NCI-H1092 treated with DMSO at 0.1 percent for 48 hours (cell line): ENCODE data around the gene TOM1L2.
"Not testable (repeated sequence)": the region's sequence is repeated elsewhere in the genome, so short reads cannot be mapped to it uniquely, and the experiment has no call there.

ENCODE experiments used
- DNase-seq: peaks from one replicate; lab custom pipeline; 2025; lab: John Stamatoyannopoulos, UW

TOM1L2 gene

DNA sequence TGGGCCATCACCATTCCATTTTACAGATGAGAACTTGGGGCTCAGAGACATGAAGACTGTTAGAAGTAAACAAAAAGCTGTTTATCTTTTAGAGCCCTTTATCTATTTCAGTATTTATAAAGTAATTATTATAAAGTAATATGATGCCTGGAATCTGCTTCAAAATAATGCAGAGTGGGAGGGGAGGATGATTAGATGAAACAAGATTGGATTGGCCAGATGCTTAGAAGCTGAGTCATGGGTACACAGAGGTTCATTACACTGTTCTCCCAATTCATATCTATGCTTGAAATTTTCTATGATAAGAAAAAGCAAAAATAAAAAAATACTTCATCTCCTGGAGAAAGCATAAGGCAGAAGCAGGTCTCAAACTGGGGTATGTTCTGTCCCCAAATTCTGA is 29.4 kb downstream of the TOM1L2 start:
- DNase-seq: no peak

DNA sequence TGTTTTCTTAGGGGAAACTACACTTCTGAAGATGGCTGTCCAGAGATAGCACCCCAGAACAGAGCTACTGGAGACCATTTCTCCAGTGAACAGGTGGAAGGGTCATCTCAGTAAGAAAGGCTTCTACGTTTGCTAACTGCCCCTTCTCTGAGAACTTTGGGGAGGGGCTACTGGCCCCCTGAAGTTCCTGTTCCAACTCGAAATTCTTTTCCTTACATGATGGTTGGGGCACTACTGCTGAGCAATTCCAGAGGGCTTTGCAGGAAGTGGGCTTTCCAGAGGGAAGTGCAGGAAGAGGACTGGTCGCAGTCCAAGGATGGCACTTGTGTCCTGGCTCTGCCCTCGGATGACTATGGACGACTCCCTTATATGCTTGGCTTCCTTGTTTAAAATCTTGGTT is 31.2 kb downstream of the TOM1L2 start:
- no peak for DNase-seq

DNA sequence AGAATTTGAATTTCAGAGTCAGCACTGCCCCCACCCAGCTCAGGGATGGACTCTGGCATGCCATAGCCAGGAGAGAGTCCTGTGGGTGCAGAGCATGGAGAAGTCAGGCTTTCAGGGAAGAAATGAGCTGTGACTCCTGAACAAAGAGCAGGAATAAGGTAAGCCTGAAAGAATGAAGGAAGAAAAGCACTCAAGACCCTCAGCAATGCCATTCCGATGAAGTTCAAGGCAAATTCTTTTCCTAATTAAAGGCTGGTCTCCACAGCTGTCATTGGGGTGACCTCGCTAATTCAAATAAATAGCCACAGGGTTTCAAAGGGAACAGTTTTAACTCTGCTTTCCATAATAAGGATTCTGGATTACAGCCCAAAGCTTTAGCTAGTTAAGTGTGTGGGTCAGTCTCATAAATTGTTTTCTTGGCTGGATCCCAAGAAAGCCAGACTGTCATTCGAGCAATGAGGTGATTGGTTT is 31.7 kb downstream of the TOM1L2 start:
- peak; percentile 23 for DNase-seq

DNA sequence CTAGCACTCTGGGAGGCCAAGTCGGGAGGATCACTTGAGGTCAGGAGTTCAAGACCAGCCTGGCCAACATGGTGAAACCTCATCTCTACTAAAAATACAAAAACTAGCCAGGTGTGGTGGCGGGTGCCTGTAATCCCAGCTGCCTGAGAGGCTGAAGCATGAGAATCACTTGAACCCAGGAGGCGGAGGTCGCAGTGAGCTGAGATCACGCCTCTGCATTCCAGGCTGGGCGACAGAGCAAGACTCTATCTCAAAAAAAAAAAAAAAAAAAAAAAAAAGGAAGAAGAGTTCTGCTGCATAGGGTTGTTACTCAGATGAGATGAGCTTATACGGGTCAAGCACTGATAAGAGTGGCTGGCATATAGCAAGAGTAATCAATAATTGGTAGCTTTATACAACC is 32.3 kb downstream of the TOM1L2 start:
- not testable (repeated sequence) for DNase-seq

DNA sequence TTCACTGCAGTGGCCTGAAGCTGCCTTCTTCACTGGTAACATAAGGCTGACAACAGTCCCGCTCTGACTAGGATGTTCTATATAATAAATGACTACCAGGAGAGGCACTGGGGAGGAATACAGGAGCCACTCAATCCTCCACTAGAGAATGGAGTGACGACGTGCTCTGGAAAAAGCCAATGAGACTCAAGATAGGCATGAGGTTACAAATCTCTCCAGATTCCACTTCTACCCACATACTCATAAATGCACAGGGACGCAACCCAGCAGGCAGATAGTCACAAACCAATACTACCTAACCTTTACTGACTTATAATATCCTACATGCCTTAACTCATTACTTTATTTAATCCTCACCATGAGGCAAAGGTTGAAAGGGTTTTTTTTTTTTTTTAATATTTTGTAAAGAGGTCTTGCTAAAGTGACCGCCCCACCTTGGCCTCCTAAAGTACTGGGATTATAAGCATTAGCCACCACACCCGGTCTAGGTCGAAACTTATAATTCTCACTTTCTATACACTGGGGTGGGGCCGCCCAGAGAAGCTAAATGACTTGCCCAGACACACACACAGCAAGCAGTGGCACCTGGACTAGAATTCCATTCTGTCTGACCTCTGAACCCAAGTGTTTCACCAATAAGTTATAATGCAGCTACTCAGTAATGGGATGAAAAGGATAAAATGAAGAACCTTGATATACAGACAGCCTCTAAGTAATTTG is 33.7 kb downstream of the TOM1L2 start:
- no peak for DNase-seq

DNA sequence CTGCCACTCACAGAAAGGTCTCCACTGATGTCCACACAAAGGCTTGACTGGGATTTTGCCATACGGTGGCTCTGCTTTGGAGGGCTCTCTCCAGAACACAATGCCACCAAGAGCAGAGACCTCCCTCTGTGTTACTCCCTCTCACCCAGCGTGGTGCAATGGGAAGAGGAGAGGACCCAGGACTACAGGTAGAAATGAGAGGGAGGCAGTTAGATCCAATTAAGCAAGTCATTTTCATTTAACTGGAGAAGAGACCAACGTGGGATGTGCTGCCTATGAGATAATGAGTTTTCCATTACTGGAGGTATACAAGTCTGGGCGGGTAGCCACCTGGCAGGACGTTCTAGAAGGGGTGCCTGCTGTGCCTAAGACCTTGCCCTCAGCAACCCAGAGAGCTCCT is 34.2 kb downstream of the TOM1L2 start:
- DNase-seq: no peak

DNA sequence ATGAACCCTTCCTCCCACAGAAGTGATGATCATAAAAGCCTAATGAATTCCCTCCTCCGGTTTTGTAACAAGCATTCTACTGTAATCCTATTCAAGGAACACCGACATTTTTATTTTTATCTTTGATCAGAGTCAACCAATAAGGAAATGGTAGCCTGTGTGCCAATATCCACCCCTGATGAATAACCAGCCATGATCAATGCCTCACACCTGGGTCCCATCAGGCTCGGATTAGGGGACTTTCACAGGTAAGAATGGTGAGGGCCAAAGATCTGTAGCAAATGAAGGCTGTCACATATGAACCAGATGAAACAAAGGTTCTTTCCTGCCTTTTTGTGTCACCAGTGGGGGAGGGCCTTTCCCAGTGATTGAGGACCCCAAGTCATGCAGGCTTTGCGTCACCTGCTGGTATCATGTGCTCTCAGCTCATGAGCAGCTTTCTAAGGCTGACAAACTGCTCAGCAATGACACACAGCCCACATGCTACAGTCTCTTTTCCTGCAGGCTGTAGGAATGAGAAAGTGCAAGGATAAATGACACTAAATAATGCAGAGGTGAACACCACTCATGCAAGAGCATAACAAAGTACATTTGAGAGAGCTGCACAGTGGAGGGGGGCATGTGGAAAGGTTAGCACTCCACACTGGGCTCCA is 34.9 kb downstream of the TOM1L2 start:
- DNase-seq: no peak

DNA sequence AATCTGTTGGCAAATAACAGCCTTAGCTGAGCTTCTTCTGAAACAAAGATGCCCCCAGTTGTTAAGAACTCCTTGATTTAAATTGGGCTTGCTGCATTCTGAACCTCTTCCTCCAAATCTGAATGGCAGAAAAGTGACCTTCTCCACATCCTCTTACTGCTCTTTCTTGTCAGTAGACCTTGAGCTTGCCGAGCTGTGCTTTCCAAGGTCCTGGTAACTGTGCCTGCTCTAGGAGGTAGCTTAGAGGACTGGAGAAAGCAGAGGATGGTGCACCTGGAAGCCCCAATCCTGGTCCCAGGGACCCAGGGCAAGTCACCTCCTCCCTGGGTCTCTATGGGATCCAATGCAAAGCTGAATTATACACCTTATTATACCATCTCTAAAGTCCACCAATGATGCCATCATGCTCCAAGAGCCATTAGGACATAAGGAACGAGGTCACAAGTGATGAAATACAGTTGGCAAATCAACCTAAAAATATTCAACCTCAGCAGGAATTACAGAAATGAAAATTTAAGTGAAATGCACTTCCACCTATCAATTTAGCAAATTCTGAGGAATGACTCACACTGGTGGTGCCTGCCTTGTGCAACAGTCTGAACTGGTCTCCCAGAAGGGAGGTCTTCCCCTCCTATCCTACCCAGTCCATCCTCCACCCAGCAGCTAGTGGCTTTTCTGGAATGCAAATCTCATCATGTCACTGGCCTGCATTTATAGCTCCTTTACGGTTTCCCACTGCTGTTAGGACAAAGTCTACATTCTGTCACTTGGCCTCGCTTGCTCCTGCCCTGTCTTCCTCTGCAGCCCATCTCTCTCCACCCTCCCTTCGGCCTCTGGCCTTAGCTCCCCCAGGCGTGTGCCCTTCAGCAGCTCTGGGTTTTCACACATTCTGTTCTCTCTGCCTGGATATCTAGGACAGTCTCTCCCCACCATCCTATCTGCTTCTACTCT is 36.6 kb downstream of the TOM1L2 start:
- DNase-seq: no peak

DNA sequence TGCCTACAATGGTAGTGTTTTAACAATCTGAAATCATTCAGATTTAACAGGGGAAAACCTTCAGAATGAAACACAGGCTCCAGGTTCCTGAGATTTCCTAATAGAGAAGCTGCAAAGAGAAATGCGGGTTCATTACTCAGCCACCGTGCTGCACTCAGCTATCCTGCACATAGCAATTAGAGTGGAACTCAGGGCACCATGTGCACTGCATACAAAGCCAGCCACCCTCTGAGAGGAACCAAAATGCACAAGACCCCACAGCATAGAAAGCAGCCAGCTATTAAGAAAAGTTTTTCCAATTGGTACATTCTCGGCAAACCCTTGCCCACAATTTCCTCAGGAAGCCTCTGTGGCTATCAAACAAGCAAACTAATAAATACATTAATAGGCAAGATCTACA is 37.4 kb downstream of the TOM1L2 start:
- no peak for DNase-seq

DNA sequence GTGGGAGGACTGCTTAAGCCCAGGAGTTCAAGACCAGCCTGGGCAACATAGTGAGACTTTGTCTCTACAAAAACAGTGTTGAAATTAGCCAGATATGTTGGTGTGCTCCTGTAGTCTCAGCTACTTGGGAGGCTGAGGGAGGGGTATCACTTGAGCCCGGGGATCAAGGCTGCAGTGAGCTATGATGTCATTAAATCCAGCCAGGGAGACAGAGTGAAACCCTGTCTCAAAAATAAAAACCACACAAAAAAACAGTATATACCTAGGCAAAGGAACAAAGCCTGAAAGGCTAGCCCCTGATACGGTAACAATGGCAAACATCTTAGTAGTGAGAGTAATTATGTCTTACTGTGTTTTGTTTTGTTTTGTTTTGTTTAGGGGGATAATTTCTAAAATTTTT is 38.0 kb downstream of the TOM1L2 start:
- DNase-seq: no peak

DNA sequence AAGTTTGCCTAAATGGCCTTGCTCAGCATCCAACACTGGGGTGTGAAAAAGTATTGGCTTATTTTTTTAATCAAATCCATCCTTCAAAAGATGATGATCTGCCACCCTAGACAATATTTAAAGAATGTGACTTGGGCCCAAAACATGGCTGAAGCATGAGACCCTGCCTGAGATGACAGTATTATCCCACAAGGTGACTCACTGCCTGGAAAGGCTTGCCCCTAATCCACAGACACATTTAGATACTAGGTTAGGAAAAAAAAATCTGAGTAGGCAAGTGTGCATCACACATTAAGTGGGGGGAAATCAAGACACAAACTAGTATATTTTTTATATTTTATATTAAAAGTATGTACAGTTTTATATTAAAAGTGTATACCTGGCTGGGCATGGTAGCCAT is 38.4 kb downstream of the TOM1L2 start:
- DNase-seq: no peak

DNA sequence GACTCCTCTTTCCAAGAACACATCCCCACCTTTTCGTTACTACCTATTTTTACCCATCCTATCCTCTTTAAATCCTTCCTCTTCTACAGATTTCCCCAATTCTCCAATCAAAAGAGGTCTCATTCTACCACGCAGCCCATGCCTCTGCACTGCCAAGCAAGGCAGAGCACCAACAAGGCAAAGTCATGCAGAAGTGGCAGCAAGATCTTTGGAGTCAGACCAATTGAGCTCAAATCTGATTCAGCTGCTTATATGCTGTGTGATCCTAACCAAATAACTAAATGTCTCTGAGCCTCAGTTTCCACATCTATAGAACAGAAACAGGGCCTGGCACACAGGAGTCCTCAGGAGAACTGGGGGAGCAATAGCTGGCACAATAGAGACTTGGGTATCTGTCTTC is 41.0 kb downstream of the TOM1L2 start:
- DNase-seq: no peak

DNA sequence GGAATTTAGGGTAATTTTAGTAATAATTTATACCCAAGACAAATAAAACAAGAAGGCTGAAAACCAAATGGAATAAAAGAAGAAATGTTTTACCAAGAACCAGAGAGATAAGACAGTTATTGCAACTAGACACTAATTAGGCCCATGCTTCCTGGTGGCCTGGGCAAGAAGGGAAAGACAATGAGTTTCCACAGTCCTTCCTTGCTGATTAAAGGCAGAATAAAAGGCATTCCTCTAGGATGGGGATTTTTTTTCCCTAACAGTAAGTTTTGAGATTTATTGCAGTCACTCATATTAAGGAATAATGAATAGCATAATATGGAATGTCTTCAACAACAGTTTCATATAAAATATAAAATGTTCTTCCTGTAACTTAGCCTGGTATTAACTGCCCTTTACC is 41.5 kb downstream of the TOM1L2 start:
- DNase-seq: no peak

DNA sequence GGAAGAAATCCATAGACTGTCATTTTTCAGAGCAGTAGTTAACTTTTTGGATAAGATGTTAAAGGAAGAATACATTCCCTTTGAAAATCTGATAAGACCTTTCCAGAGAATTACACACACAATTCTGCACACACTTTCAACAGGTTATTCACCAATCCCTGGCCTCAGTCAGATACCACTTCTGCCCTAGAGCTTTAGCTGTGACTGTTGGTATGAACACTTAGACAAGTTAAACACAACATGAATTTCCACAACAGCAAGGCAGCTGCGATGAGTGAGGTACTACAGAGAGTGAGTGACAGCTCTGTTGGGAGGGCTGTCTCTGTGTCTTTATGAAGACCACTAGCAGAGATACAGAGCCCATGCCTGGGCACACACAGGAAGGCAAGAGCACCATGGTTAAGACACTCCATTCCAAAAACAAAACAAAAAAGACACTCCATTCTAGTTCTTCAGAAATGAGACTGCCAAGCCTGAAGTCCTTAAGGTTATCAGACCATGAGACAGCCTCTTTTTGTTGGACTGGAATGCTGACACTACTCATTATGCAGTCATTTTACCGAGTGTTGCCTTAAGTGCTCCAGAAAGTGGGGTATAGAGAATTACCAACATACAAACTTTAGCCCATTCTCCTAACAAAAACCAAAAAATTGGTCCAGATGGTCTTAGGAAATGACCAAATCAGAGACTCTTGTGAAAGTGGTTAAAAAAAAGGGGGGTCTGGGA is 42.4 kb downstream of the TOM1L2 start:
- DNase-seq: no peak

DNA sequence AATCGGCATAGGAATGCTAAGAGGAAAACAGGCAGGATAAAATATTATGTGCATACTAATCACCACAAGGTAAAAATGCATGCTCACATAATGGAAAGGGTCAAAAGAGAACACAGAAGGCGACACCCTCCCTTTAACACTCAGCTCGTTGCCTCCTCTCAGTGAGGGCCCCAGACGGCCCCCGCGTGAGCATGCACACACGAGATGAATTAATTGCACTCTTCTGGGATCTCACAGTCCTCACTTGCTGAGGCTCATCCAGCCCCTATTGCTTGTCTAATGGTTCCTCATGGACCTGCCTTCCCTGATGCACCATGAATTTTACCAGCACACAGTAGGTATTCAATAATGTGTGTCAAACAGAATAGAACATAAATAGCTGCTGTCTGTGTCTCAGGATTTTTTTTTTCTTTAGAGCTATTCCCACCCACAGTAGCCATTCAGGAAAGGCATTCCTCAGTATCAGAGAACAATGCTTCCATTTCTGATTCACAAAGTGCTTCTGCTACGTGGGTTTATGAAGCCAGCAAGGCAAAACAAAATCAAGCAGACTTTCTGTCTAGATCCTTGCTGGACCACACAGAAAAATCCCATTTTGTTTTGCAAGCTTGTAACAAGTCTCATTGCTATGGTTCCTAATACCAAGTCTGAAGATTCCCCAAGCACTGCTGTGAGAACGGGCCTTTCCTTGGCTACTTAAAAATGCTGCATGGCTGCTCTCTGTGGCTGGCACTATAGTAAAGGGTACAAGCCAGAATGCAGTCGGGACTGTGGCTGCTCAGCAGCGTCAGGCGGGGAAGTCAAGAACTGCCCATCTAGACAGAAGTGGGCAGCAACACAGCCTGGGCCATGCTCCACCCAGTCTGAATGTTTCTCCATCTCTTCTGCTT is 43.6 kb downstream of the TOM1L2 start:
- DNase-seq: no peak

DNA sequence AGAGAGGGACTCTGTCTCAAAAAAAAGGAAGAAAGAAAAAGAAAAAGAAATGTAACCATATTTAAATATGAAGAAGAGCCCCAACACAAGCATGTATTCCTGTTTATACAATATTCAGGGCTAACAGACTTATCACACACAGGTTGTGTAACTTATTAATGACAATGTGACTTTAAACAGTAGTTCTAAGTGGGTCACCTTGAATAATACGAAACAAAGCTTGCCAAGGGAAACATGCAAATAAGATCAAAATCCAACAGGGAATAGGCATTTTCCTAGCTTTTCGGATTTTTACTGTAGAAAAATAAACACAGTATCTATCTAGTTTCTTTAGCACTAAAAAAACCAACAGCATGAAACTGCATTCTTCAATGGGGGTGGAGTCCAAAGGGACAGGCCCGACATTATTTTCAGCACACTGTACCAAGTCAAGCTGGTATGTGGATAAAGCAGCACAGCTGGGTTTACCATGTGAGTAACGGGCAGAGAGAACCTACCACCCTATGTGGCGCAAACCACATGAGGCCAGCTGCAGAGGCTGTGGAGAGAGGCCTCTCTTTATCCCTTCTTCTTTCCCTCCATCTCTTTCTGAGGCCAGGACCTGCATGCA is 45.3 kb downstream of the TOM1L2 start:
- DNase-seq: no peak

DNA sequence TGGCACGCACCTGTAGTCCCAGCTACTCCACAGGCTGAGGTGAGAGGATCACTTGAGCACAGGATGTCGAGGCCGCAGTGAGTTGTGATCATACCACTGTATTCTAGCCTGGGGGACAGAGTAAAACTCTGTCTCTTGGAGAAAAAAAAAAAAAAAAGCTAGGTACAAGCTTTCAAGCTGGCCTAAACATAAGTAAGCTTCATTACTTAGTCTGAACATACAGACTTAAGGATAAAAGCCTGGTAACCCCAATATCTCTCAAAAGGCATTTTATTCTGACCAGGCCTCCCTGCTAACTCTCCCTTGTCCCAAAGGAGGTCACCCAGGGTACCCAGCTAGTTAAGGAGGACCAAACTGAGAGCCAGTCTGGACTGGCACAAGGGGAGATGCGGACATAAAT is 46.2 kb downstream of the TOM1L2 start:
- no peak for DNase-seq

DNA sequence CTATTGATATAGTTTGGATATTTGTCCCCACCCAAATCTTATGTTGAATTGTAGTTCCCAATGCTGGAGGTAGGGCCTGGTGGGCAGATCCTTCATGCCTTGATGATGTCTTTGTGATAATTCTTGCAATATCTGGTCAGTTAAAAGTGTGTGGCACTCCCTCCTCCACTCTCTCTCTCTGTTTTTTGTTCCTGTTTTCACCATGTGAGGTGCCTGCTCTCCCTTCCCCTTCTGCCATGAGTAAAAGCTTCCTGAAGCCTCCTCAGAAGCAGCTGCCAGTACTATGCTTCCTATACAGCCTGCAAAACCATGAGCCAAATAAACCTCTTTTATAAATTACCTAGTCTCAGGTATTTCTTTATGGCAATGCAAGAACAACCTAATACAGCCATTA is 47.3 kb downstream of the TOM1L2 start:
- no peak for DNase-seq

DNA sequence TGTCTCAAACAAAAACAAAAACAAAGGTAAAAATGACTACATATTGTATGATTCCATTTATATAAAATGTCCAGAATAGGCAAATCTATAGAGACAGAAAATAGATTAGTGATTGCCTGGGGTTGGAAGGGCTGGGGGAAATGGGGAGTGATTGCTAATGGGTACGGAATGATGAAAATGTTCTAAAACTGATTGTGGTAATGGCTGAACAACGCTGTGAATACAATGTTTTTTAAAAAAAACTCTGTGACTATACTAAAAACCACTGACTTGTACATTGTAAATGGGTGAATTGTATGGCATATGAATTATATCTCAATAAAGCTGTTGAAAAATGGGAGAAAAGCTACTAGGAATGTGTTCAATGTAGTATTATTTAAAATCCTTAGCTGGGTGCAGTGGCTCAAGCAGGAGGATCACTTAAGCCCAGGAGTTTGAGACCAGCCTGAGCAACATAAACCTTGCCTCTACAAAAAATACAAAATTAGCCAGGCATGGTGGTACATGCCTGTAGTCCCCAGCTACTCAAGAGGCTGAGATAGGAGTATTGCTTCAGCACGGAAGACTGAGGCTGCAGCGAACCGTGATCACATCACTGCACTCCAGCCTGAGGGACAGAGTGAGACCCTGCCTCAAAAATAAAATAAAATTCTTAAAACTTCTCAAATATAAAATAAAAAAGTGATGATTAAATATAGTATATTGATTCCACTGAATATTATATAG is 47.9 kb downstream of the TOM1L2 start:
- DNase-seq: no peak

DNA sequence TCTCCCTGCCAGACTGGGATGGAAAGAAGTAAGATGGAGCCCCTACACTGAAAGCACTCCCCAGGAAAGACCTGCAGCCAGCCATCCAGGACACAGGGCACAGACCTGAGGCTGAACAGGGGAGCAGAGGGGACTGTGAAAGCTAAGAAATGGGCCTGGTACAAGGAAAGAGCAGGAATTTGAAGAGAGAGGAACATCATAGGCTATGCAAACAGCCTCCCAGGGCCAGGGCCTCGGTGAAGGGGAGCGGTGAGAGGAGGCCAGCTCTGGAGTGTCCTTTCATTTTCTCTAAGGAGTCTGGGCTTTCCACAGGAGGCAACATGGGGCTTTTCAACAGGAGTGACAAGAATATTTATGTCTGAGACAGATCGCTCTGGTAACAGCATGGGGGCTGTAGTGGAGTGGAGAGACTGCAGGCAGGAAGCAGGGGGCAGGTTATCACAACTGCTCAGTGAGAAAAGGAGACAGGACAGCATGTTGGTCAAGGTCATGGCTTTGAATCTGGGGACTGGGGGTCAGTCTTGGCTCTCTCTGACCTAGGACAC is 50.1 kb downstream of the TOM1L2 start:
- DNase-seq: no peak
